Activated CD4-positive, CD25-positive, alpha-beta regulatory T cell treated with anti-CD3 and anti-CD28 coated beads, Interleukin-2, amount 50 U/mL, for 16 hours (primary cell): ENCODE measurements around the gene CCDC30.

Source experiments
- DNase-seq: peaks from one replicate; pipeline ENCODE4 v3.0.0-alpha.2; 2020; ENCODE audit warnings: low read depth, low spot score

CCDC30 gene

GRCh38 chr1:42690477-42691156 lies 227.5 kb downstream of the CCDC30 start:
- no peak for DNase-seq

GRCh38 chr1:42691157-42691498 lies 228.0 kb downstream of the CCDC30 start:
- no peak for DNase-seq

- DNase-seq = no peak
These were observed 229.4 kb downstream of the CCDC30 start for GRCh38 chr1:42692461-42692860.

- no peak for DNase-seq
These were observed 229.8 kb downstream of the CCDC30 start for GRCh38 chr1:42692911-42693310.

GRCh38 chr1:42698081-42698813 lies 235.2 kb downstream of the CCDC30 start:
- DNase-seq = no peak

- DNase-seq = no peak
These were observed 236.9 kb downstream of the CCDC30 start for GRCh38 chr1:42700006-42700405.

- no peak for DNase-seq
These were observed 240.9 kb downstream of the CCDC30 start for GRCh38 chr1:42703888-42704464.
